Measurements from ENCODE around the gene LAGE3. TPM values are rescaled to one million over a fixed set of nuclear protein-coding genes. Genes with fewer than 3 reads are reported as not detected.
A peak's percentile ranks its signal among the peaks of the same experiment; 100 is the strongest.
"Not testable (repeated sequence)": the region's sequence is repeated elsewhere in the genome, so short reads cannot be mapped to it uniquely, and the experiment has no call there.

LAGE3 gene
- total RNA-seq, 1 experiment from 2014 or later = 122 TPM

DNA sequence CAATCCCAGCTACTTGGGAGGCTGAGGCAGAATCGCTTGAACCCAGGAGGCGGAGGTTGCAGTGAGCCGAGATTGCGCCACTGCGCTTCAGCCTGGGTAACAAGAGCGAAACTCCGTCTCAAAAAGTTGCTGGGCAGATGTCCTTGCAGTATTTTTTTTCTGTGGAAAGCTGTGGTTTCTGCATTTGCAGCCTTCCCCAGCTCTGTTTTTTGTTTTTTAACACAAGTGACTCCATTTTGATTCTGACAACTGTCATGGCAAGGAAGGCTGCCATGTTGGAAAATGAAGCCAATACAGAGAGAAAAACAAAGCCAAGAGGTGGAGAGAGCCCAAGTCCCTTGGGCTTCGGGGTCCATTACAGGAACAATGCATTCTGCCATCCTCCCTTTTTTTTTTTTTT, 23.0 kb upstream of the LAGE3 start:
- no peak for DNase-seq (ENCODE audit: low spot score)

DNA sequence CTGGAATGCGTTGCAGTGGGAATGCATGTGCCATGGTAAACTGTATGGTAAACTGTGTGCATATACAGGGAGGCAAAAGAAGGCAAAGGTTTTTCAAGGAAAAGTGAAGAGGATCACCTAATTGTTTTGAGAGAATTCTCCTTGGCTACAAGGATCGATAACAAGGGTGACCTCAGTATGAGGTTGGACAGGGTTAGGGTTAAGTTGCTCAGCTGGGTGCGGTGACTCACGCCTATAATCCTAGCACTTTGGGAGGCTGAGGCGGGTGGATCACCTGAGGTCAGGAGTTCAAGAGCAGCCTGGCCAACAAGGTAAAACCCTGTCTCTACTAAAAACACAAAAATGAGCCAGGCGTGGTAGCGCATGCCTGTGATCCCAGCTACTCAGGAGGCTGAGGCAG, 22.3 kb upstream of the LAGE3 start:
- not testable (repeated sequence) for DNase-seq (ENCODE audit: low spot score)

GRCh38 chrX:154496591-154497137, 17.6 kb upstream of the LAGE3 start:
- not testable (repeated sequence) for DNase-seq (ENCODE audit: low spot score)

DNA sequence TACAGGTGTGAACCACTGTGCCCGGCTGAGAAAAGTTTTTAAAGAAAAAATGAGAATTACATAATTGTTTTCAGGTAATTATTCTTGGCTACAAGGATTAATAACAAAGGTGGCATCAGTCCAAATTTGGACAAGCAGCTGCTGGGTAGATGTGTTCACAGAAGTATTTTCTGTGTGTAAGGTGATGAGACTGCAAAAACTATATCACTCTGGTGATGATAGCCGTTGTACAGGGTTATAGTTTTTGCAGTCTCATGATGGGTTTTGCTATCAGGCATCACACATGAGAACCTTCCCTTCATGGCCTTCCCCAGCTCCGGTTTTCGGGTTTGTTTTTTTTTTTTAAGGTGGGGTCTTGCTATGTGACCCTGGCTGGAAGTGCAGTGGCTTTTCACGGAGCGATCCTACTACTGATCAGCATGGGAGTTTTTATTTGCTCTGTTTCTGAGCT, 16.4 kb upstream of the LAGE3 start:
- no peak for DNase-seq (ENCODE audit: low spot score)

- DNase-seq (ENCODE audit: low spot score) = no peak
These were observed 15.6 kb upstream of the LAGE3 start for GRCh38 chrX:154494715-154495114.

DNA sequence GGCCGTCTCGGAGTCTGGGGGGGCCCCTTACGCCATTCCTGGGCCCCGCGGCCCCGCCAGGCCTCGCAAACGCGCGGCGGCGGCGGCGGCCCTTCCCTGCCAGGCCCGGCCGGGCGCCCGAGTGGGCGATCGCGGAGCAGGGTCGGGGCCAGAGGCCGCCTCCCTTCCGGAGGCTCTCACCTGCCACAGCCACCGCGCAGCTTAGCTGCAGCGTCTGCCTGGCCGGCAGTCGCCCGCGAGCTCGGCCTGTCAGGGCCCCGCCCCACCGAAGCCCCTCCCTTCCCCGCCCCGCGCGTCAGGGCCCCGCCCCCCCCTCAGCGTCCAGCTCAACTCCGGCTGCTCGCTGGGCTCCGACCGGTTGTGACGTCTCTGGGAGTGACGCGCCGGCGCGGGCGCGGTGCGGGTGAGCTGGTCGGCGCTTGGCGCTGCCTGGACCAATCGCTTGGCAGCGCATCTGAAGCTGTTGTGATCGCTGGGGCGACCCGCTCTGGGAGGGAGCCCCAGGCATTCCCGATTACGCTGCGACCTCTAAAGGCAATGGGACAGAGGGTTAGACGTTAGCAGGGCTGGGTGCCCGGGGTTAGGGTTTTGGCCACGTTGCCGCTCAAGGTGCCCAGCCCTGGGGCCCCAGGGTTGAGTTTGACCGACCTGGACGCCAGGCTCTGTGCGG, 11.5 kb upstream of the LAGE3 start, which contains the start of gene SLC10A3:
Gene SLC10A3, minus strand, starts transcription at position 216 of the 670 bp plus-strand sequence. CDS start 1,689 bp downstream, outside the sequence.
- DNase-seq (ENCODE audit: low spot score) = peak; percentile 98

DNA sequence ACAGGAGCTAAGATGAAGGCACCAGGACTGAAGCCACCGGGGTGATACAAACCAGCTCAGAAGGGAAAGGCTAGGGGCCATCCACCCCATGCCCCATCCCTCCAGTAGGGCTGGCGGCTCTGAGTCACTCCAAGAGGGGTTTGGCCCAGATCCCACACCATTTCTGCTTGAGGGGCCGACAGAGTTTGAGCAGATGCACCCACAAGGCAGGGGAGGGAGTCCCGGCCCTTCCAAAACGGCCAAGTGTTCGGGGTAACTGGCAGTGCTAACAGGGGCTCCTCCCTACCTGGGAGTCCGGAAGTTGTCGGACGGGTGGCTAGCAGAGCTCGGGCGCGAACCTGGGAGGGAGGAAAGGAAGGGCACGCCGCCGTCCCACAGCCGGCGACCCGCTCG, 10.9 kb upstream of the LAGE3 start:
- DNase-seq (ENCODE audit: low spot score) = peak; percentile 49

DNA sequence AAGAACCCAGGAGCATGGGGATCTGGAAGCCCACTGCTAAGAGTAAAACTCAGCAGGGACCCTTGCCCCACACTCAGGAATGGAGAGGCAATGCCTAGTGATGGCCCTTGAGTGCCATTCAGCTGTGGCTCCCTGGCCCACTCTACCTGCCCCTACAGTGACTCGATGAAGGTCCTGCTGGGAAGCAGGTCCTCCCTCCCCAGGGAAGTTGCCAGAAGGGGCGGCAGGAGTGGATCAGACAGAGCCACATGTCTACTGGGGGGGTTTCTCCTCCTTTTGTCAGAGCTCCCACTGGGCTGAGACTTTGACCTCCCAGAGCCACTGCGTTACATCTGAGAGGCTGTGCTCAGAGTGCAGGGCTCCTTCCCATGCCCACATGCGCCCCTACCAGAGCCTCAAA, 10.1 kb upstream of the LAGE3 start:
- DNase-seq (ENCODE audit: low spot score) = no peak

- no peak for DNase-seq (ENCODE audit: low spot score)
These were observed 9.4 kb upstream of the LAGE3 start for GRCh38 chrX:154488336-154489075.

DNA sequence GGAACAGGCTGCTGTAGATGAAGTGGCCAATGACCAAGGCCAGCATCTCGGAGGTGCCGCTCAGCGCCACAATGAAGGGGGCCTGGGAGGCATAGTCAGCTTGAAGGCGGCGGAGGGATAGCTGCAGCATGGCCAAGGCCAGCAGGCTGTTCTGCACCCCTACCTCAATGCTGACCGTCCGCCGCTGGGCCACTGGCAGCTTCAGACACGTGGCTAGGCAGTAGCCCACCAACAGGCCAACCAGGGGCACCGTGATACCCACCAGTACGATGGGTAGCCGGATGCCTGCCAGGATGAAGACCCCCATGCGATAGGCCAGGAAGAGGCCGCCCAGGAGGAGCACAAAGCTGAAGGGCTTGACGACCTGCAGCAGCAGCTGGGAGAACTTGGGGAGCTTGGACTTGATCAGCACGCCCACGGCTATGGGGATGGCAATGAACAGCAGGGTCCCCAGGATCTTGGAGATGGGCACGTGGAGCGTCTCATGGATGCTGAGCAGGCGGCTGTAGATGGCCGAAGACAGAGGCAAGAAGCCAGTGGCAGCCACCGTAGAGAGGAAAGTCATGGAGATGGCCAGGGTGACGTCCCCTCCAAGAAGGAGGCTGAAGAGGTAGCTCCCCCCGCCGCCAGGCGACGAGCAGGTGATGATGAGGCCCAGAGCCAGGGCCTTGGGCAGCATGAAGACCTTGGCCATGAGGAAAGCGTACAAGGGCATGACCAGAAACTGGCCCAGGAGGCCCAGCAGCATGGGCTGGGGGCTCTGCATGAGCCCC, 8.6 kb upstream of the LAGE3 start:
- DNase-seq (ENCODE audit: low spot score) = no peak

GRCh38 chrX:154486396-154487207, 7.5 kb upstream of the LAGE3 start, which contains the start of gene UBL4A:
Gene UBL4A, minus strand, starts transcription at chrX:154486615. Its CDS starts 31 bp downstream, at chrX:154486584.
- peak; percentile 89 for DNase-seq (ENCODE audit: low spot score)

GRCh38 chrX:154486052-154486395, 6.9 kb upstream of the LAGE3 start:
- no peak for DNase-seq (ENCODE audit: low spot score)

DNA sequence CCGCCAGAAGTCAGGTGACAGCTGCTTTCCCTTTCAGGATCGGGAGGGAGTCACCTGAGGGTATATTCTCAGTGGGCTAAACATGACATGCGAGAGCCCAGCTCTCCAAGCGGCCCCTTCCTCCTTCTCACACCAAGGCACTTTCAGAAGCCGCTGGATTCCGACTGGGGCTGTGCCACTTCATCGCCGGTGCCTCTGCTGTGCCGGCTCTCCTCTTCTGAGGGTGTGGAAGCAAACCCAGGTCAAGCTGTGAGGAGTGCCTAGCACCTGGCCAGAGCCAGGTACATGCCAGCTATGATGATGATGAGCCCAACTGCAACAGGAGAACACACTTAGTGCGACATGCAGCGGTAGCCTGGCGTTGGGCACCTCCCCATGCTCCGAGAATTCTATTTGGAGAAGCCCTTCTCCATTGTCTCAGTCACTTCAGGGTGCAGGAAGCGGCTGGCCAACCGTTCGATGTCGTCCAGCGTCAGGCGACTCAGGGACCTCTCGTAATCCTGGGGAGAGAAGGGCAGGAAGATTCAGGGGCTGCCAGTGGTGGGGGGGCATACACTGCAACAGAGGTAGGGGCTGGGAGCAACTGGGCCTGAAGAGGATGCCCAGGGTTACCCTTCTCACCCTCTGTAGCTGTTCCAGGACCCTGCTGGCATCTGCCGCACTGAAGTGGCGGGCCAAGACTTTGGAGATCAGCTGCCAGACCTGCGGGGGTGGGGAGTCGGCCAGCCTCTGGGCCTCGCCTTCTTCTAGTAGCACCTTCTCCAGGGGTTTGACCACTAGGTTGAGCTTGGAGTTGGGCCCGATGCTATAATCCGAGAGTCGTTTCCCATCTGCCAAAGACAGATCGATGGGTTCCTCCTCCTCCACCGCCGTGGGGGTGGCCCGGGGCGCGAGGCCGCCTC, 6.3 kb upstream of the LAGE3 start:
- peak; percentile 41 for DNase-seq (ENCODE audit: low spot score)

DNA sequence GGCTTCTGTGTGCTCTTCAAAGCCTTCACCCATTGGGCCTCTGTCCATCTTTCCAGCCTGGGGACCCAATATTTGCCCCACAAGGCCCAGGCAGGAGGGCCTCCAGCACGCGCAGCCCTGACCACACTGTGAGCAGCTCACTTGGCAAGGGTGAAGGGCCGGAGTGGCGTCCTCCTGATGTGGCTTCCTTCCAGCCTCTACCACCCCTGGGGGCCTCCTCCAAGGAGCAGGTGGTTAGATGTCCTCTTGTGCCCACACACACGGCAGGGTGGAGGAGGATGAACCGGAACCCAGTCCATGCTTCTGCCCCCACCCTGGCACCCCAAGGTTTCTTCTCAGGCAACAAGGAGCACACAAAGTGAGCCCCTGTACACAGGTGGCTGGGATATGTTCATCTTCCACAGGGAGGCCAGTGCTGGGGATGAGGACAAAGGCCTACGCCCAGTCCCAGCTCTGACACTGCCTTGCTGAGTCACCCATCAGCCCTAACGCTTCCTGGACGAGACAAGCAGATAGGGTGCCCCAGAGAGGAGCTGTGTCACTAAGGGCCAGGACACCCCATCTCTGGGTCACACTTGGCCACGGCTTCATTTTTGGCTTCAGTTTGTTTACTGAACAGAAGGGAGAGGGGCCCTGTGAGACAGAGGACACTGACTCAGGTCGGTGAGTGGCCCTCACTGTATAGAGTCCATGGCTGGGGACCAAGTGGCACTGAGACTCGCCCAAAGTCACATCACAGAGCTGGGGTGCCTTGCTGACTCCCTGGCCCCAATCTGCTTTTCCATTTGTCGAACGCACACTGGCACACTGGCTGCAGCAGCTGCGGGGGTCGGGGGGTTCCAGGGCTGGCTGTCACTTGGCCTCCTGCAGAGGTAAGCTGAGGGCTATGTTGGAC, 5.4 kb upstream of the LAGE3 start:
- DNase-seq (ENCODE audit: low spot score) = peak; percentile 64

GRCh38 chrX:154483325-154483724, 4.2 kb upstream of the LAGE3 start:
- no peak for DNase-seq (ENCODE audit: low spot score)

- no peak for DNase-seq (ENCODE audit: low spot score)
These were observed 3.7 kb upstream of the LAGE3 start for GRCh38 chrX:154482786-154483185.

DNA sequence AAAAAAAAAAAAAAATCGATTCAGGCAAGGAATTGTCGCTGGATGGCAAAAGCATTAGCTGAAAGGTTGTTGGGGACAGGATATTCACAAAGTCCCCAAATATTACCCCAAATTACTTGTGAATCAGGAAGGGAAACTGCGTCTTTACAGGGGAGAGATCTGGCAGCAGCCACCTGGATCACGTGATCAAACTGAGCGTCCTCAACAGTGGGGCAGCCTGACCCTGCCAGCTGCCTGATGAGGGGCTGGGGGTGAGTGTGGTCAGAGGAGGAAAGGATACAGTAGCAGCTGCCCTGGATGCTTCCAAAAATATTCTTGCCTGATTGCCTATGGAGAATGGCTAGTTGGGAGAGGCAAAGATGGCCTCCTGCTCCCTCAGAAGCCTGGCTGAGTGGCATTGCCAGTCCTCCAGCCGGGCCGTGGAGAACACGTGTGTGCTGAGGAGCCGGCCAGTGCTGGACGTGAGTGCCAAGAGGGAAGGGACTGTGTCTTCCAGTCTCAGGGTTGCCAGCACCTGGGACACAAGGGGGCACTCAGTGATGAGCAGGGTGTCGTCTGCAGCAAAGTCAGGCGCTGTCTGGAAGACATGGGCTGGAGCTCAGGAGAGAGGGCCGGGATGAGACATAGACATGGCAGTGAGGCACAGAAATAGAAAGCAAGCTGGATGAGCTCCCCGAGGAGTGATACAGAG, 3.0 kb upstream of the LAGE3 start:
- DNase-seq (ENCODE audit: low spot score) = no peak

DNA sequence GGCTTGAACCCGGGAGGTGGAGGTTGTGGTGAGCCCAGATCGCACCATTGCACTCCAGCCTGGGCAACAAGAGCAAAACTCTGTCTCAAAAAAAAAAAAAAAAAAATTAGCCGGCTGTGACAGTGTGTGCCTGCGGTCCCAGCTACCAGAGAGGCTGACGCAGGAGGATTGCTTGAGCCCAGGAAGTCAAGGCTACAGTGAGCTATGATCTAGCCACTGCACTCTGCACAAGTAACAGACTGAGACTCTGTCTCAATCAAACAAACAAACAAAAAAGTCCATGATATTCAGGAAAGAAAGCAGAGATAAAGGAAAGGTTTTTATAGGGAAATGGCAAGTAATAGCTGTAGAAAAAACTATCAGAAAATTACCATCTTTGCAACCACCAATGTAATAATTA, 2.1 kb upstream of the LAGE3 start:
- no peak for DNase-seq (ENCODE audit: low spot score)
